Stimulated activated CD4-positive, alpha-beta T cell treated with anti-CD3 and anti-CD28 coated beads, Interleukin-4, amount 100 ng/mL, for 1 hour (primary cell): ENCODE measurements around the gene RWDD4.

Experiments used
- DNase-seq: peaks from one replicate; pipeline ENCODE4 v3.0.0-alpha.2; 2020

Gene RWDD4

DNA sequence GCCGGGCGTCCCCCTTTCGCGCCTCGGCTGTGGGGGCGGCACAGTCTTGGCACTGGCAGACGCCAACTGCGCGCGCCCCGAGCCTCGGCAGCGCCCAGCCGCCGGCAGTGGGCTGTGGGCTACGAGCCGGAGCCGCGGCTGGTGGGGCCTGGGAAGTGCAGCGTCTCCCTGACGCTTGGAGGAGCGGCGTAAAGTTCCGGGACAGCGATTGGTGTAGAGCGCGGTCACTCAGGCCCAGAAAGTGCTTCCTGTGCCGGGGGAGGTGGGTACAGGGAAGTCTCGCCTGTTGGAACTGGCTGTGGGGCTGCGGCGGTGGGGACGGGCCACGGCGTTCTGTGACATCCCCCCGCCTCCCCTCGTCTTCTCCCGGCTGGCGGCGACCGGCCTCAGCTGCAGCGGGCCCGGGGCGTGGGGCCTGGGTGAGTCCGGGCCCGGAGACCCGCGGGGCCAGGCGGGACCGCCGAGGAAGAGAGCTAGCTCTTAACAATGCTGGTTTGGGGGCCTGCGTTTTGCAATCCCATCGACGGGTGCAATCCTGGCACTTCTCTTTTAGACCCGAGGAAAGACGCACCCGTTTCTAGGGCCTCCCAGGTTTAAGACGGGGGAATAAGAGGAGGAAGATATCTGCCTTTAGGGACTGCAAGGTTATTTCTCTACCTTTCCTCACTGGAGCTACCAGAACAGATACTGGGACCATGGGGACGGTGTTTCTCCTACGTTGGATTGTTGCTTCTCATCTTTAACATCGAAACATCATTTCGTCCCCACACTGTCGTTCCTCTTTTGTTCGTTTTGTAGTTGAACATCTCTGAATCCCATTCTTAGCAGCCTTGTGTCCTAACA is at the start of gene RWDD4, which contains the start of gene TRAPPC11:
Gene RWDD4, minus strand, starts transcription at position 157 of the 843 bp plus-strand sequence. CDS start 233 bp downstream, outside the sequence.
Gene TRAPPC11, plus strand, starts transcription at position 265 of the 843 bp plus-strand sequence. CDS start 4,575 bp downstream, outside the sequence.
- peak; percentile 96 for DNase-seq

DNA sequence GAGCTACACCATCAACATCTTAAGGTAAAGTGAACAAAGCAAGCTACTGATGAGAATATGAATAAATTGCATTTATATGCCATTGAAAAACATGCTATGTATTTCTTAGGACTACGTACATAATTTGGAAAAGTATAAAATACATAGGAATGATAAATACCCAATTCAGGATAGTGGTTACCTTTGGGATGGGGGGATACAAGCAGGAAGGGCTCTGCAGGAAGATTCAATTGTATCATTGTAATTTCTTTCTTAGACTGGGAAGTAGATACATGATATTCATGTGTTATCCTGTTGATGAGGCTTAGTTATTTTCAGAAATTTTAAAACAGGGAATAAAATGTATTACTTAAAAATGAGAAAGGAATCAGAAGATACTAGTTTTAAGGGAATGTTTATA is 43.5 kb upstream of the RWDD4 start:
- DNase-seq = no peak

DNA sequence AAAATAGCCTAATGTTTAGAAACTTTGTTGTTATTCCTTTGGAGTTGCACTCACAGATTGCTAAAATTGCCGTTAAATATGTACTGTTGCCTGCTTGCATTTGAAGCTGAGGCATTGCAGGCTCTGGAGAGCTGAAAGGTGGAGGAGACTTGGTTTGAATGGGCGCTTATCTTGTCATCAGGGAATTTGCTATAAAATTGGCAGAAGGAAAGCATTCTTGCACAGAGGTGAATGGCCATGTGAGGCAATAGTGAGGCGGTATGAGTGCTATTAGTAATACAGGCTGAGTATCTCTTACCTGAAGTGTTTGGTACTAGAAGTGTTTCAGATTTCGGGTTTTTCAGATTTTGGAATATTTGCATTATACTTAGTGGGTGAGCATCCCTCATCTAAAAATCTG is 41.4 kb upstream of the RWDD4 start:
- DNase-seq = no peak

DNA sequence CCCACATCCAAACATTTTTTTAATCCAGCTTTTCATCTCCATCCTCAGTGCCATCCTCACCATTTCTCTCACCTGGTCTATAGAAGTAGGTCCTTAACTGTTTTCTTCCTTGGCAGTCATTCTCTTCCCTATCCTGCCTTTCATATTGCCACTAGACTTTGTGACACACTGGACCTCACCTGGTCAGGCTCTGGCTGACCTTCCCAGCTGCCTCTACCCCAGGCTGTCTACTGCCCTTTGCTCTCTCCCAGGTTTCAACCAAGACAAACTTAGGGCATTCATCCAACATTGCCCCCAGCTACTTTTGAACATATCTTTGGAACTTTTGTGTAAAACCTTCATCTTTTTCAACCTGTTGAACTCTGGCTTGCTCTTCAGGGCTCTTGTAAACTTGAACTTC is 39.9 kb upstream of the RWDD4 start:
- DNase-seq = no peak

DNA sequence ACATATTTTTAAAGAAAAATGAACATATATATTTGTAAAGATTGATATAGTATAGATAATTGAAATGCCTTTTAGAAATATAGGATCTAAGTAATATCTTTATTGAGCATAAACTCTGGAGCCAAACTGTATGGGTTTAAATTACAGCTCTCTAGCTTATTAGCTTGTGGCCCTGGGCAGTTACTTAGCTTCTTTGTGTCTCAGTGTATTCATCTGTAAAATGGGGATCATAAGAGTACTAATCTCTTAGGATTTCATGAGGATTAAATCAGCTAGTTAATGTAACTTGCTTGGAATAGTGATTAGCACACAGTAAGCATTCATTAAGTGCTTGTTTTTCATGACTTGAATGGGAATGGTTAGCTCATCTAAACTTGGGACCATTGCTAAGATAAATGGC is 32.9 kb upstream of the RWDD4 start:
- no peak for DNase-seq

DNA sequence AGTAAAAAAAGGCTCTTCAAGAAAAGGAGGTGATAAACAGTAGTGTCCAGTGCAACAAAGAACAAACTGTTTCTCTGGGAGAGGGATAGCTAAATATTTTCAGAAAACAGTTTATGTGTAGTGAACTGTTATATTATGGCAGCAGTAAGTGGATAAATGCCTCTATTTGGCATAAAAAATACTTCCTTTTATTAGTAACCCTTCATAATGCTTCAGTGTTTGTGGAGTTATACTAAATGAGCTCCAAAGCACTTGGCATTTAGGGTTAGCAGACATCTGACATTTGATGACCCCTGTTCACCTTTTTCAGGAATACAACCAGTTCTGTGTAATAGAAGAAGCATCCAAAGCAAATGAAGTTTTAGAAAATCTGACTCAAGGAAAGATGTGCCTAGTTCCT is 32.0 kb upstream of the RWDD4 start:
- no peak for DNase-seq

DNA sequence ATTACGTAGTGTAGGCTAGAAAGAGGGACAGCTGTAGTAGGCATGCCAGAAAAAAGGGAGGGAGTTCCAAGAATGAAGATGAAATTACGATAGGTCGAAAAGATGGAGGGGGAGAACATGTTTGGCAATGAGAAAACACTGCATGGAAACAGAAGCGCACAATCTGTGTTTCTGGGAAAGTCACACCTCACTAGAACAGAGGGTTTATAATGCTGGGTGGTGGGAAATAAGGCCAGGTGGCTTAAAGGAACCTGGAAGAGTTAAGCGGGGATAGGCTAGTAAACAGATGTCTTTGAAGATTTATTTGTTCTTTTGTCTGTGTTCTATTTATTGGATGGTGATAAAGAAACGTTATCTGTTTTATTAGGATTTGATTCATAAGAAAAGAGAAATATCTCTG is 29.2 kb upstream of the RWDD4 start:
- no peak for DNase-seq

DNA sequence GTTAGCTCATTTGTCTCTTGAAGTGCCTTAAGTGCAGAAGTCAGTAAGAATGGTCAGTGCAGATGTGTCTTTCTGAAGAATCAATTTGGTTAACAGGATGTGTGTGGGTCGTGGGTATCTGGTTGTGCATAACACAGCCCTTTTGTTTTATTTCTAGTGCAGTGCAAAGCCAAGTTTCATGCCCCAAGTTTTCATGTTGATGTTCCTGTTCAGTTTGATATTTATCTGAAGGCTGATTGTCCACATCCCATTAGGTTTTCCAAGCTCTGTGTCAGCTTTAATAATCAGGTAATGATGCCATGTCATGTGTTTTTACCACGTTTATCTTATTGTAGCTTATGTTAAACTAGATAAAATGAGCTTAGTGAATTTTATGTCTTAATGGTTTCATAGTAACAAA is 27.5 kb upstream of the RWDD4 start:
- DNase-seq = no peak

DNA sequence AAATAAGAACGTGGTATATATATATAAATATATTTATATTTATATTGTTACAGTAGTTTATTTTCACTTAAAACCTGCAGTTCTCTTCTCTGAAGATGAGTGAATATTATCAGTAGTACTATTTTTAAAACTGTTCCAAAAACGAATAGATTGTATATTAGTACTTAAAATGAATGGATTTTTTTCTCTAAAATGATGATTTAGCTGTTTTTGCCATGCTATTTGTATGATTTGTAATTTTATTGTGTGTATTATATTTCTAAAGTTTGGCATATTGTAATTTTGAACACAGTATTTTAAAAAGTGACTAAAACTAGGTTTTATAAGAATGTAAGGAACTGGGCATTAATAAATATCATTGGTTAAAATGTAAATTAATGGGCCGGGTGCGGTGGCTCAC is 22.1 kb upstream of the RWDD4 start:
- no peak for DNase-seq

DNA sequence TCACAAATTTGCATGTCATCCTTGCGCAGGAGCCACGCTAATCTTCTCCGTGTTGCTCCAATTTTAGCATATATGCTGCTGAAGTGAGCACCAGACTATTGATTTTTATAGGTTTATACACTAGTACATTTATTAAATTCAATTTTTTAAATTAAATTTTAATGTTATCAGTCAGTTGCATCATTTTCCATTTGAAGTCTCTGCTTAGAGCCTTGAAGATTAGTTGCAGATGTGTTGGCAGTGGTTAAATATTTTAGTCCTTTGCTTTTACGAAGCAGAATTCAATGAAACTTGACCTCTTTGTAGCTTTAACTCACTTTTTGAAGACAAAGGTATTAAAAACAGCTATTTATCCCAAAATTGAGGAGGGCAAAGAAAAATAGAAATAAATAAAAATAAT is 16.6 kb upstream of the RWDD4 start:
- no peak for DNase-seq

DNA sequence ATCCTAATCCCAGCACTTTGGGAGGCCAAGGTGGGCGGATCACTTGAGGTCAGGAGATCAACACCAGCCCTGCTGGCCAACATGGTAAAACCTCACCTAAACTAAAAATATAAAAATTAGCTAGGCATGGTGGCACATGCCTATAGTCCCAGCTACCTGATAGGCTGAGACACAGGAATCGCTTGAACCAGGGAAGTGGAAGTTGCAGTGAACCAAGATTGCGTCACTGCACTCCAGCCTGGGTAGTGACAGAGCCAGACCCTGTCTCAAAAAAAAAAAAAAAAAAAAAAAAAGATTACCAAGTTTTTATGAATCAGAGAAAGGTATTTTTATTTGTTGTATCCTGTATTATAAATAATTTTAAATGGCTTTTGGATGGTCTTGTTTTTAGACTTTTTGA is 15.2 kb upstream of the RWDD4 start:
- no peak for DNase-seq

DNA sequence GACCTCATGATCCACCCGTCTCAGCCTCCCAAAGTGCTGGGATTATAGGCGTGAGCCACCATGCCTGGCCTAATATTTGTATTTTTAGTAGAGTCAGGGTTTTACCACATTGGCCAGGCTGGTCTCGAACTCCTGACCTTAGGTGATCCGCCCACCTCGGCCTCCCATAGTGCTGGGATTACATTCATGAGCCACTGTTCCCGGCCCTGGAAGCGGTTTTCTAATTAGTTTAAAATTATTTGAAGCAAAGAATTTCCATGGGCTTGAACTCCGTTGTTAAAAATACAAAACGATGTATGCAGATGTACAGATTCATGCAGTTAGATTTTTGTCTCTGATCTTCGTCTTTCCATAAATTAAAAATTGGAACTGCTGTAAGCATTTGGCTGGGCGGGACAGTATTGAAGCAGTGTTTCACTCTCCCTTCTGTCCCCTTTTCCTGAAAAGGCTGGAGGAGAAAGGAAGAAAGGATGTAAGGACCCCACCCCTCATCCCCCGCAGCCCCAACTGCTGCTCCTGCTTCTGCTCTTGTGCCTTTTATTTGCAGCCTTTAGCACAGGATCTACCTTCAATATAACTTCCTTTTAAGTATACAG is 12.1 kb upstream of the RWDD4 start:
- DNase-seq = no peak

DNA sequence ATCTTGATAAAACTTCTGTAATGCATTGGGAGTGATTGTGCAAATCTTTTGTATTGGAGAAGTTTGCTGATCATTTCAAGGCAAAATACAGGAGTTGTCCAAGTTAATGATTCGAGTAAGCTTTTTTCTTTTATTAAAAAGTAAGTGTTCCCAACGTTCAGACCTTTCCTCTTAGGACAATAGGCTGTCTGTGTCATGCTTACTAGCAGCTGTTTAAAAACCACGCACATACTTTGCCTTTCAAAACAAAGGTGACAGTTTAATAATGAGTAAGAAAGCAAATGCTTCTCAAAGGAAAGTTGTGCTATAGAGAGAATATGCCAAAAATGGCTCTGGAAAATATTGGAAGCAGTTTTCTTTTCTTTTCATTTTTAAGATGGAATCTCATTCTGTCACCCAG is 11.3 kb upstream of the RWDD4 start:
- no peak for DNase-seq

DNA sequence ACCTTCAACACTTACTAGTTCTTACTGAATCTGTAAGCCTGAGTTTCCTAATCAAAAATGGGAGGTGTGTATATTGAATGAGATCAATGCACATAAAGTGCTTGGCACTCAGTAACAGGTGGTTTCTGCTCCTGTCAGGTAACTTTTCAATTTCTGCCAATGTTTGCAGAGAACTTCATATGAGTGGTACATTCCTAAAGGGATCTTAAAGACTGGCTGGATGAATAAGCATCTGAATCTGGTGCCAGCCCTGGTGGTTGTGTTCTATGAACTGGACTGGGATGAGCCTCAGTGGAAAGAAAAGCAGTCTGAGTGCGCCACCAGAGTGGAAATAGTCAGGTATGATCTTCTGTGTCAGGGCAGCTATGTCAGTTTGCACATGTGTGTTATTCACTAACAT is 7.1 kb upstream of the RWDD4 start:
- no peak for DNase-seq

DNA sequence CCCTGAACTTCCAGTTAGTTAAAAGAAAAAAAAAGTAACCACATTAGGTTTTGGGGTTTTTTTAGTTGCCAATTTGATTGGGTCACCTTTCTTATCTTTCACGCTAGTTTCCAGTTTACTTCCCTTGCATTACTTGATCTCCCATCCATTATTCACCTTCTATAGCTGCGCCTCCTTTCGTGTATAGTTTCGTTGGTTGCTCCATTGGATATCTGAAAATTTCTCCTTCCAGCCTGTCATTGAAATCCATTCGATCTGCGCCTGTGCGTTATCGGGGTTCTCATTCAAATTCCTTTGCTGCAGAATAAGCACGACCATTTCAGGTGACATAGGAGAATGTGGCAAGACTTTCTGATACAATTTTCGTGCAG is 872 bp upstream of the RWDD4 start:
- DNase-seq = no peak

DNA sequence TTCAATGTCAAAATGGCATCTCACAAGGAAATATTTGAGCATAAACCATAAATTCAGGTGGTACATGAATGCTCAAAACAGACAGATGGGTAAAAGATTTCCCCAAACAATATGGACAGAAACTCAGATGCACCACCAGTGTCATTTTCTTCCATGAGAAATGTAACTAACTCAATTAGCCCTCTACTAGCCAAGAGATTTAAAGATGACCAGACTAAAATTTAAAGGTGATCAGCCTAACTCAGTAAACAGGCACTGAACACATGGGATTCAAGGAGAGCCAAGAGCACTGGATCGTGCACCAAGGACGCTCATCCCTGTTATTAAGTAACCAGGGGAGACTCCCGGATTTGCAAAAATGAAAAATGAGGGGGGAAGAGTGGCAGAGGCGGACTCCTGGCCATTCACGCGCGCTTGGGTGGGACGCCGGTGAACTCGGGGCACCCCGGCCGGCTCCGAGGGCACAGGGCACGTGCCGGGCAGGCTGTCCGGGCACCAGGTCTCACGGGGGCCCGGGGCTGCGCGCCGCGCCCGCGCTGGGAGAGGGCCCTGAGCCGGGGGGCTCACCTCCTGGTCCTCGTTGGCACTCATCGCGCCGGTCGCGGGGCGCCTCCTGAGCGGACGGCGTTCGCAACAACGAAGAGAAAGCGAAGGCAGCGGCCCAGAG is 490 bp downstream of the RWDD4 start:
- DNase-seq = peak; percentile 25

DNA sequence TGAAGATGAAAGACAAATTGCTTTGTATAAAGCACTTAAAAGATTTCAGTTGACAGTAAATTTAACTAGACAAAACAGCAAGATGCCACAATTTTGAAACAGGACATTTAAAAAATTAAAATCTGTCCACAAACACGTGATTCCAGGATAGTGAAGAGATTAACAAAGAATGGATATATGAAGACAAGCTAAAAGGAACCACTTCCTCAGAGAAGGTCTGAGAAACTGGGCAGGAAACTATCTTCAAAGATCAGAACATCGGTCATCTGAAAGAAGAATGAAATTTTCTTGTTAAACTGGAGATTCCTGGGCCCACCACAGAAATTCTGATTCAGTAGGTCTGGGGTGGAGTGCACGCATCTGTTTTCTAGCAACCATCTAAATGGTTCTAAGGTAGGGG is 1.4 kb downstream of the RWDD4 start:
- no peak for DNase-seq

DNA sequence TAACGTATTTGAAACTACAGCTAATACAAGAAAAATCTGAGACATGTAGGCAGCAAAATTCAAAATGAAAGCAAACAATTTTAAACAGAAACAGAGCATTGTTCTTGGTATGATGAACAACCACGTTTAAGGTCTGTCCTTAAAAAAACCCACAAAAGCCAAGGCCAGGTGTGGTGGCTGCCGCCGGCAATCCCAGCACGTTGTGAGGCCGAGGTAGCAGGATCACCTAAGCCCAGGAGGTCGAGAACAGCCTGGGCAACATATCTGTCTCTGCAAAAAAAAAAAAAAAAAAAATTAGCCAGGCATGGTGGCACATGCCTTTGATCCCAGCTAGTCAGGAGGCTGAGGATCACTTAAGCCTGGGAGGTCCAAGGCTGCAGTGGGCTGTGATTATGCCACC is 13.7 kb downstream of the RWDD4 start:
- DNase-seq = no peak

DNA sequence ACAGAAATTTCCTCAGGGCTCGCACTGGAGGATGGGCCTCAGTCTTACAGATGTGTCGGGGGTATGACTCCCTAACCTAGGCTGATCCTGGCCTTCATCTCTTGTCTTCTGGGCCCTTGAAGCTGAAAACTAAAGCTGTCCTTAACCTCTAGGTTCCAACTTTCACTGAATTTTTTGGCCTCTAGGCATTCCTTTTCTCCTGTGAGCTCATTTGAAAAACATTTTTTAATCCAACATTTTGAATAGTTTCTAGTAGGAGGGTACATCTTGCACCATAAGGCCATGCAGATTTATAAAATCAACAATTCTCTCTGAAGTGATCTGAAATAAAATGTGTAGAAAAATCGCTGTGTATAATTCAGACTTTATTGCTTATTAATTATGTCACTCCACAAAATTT is 19.7 kb downstream of the RWDD4 start:
- DNase-seq = no peak

DNA sequence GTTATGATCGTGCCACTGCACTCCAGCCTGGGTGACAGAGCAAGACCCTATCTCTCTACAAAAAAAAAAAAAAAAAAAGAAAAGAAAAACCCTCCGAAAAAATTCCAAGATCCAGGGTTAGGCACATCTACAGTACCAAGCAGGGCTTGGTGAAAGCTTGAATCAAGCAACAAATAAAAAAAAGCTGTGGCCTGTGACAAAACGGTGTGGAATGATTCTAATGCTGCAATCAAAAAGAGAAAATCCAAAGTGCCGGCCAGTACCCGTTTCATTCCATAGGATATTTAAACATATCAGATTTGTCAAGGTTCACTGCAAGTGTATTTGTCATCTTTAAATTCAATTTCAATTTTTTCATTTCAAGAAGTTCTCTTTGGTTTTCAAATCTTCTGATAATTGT is 20.5 kb downstream of the RWDD4 start:
- no peak for DNase-seq

DNA sequence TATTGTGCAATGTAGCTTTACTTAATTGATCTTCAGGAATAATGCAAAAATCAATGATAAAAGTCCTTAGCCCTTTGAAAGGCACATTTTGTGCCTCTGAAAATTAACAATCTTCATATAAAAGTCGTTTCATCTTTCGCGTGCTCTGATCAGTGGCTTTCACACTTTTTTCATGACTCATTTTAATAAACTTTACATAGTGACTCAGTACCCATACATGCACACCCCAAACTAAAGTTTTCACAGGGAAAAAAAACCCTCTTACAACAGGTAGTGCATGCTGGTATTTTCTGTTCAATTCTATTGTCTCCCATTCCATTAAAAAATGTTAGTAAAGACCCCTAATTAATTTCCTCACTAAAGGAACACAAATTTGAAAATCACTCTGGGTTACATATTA is 21.5 kb downstream of the RWDD4 start:
- DNase-seq = no peak

DNA sequence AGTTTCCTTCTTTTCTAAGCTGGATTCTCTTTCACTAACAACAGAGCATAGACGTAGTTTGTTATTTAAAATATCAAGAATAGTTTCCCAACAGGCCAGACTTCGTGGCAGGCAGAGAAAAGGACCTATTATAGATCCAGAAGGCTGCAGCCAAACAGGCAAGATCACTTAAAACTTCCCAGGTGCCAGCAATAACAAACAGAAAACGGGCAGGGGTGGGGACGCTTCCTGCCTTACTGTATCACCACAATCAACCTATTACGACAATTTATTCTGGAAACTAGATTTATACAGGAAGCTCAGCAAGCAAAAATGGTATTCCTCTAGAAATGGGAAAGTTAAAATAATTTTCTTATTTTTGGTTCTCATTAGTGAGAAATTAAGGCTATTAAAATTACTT is 22.1 kb downstream of the RWDD4 start:
- no peak for DNase-seq

DNA sequence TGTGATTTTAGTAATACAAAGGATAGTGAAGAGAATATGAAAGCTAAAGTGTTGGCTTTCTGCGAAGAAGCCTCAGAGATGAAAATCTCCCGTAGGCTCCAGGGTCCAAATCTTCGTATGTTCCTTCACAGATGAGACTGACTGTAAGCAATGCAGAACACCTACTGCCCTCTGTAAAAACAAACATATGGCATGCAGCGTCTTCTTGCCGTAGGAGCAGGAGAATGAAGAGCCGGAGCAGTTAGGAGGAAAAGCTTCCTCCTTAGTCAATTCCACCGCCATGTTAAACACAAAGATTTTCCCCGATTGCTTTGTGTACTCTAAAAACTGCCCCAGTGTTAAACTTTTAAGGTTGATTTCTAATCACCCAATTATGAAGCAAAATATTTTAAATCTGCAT is 22.5 kb downstream of the RWDD4 start:
- DNase-seq = no peak

DNA sequence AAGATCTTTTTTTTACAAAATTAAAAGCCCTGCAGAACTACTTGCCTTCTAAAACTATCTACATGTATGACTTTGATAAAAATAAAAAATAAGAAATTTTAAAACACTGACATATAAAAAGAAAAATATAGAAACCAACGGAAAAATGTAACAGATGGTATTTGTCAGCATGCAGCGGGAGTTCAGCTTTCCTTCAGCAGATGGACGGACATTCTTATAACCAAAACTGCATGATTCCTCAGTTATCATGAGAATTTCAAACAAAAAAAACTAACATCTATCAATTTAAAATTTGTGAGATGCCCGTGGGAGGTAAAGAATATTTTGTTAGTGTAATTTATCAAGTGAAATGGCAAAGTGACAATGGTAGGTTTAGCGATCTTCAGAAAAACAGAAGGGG is 23.2 kb downstream of the RWDD4 start:
- no peak for DNase-seq
